ENCODE measurements around the gene RPL36. TPM values are rescaled to one million over a fixed set of nuclear protein-coding genes. Genes with fewer than 3 reads are reported as not detected.

RPL36 gene
- total RNA-seq = 100 to 1,000 TPM; 280 to 342 TPM

- peak; percentile 91 to 99 (median 98) for TF ChIP-seq POLR2A (IDR thresholded peaks at IDR 0.05)
- TF ChIP-seq CTCF (IDR thresholded peaks at IDR 0.05) = peak; percentile 91 to 100 (median 99)
- WGBS, 2 donors = 0 to 5% methylated on average over 24 to 73 of the region's 73 CpGs
- DNase-seq (peak; percentile 98 to 99 (median 98)), ATAC-seq (peak; percentile 77)
- Histone ChIP-seq H3K9me3 (no peaks in the 10 kb centered on the region), H3K27me3 (no peaks in the 10 kb centered on the region), H3K4me1 (peaks cover 40% of the 10 kb centered on the region), H3K4me3 (peak within 1 kb of the TSS; percentile 59 to 100), H3K36me3 (replicated peaks in 1 of 2; ENCODE audit: insufficient read depth in 1 of 2, low read depth in 2 of 2) (peaks cover 0 to 12% of the 10 kb centered on the region in 2 donors), H3K27ac (peak within 1 kb of the TSS; percentile 88 to 94 (median 92))
- intact Hi-C loops (cut with DNase I) = no loop called here
Observed at GRCh38 chr19:5690125-5690954, at the start of gene RPL36. Gene RPL36, plus strand, starts transcription at chr19:5690295. Its CDS starts 213 bp downstream, at chr19:5690508.

GRCh38 chr19:5641171-5641570 lies 48.9 kb upstream of the RPL36 start:
- Histone ChIP-seq H3K4me1 (peaks cover 23% of the 10 kb centered on the region), H3K4me3 (no peak overlapping the region), H3K27me3 (no peaks in the 10 kb centered on the region), H3K9me3 (no peaks in the 10 kb centered on the region), H3K36me3 (replicated peaks in 1 of 2; ENCODE audit: insufficient read depth in 1 of 2, low read depth in 2 of 2) (peaks cover 0 to 10% of the 10 kb centered on the region in 2 donors), H3K27ac (no peak overlapping the region)
- TF ChIP-seq CTCF (IDR thresholded peaks at IDR 0.05) (no peak), POLR2A (IDR thresholded peaks at IDR 0.05) (no peak)
- 90 to 94% methylated on average over 4 of the region's 4 CpGs for WGBS, 2 donors
- DNase-seq = no peak
- ATAC-seq = no peak
- intact Hi-C loops (cut with DNase I) = no loop called here

- no peaks in the 10 kb centered on the region for H3K9me3 ChIP-seq
- TF ChIP-seq CTCF (IDR thresholded peaks at IDR 0.05) (no peak), POLR2A (IDR thresholded peaks at IDR 0.05) (no peak)
- intact Hi-C loops (cut with DNase I) = no loop called here
- peak; percentile 60 for ATAC-seq
- peak overlapping the region in 1 of 4 donors; percentile 17 for H3K27ac ChIP-seq
- 53 to 67% methylated on average over 2 of the region's 2 CpGs for WGBS, 2 donors
- no peak overlapping the region for H3K4me3 ChIP-seq
- no peaks in the 10 kb centered on the region for H3K27me3 ChIP-seq
- H3K4me1 ChIP-seq = peaks cover 23% of the 10 kb centered on the region
- no peak for DNase-seq
- peaks cover 0 to 19% of the 10 kb centered on the region in 2 donors for H3K36me3 ChIP-seq (replicated peaks in 1 of 2; ENCODE audit: insufficient read depth in 1 of 2, low read depth in 2 of 2)
Observed at GRCh38 chr19:5642204-5642603, 47.9 kb upstream of the RPL36 start.

- DNase-seq = no peak
- Histone ChIP-seq H3K27me3 (no peaks in the 10 kb centered on the region), H3K4me3 (no peak overlapping the region), H3K36me3 (replicated peaks in 1 of 2; ENCODE audit: insufficient read depth in 1 of 2, low read depth in 2 of 2) (peaks cover 0 to 25% of the 10 kb centered on the region in 2 donors), H3K9me3 (no peaks in the 10 kb centered on the region), H3K4me1 (peaks cover 17% of the 10 kb centered on the region), H3K27ac (no peak overlapping the region)
- WGBS, 2 donors = 92 to 94% methylated on average over 4 of the region's 4 CpGs
- intact Hi-C loops (cut with DNase I) = no loop called here
- TF ChIP-seq CTCF (IDR thresholded peaks at IDR 0.05) = no peak
- no peak for TF ChIP-seq POLR2A (IDR thresholded peaks at IDR 0.05)
- ATAC-seq = no peak
Observed at GRCh38 chr19:5643060-5643459, 47.0 kb upstream of the RPL36 start.

All from body of pancreas (tissue), 4 donors.